ENCODE measurements around the gene BEST1.

The BEST1 gene

GRCh38 chr11:61916737-61917333, 33.3 kb upstream of the BEST1 start:
- no peak for DNase-seq

- DNase-seq: no peak
These were observed 32.6 kb upstream of the BEST1 start, which contains the start of gene RAB3IL1 for GRCh38 chr11:61917334-61918109. TSS of gene RAB3IL1 (minus strand) at chr11:61917566. CDS start at chr11:61917367, 199 bp downstream.

- DNase-seq: no peak
These were observed 31.8 kb upstream of the BEST1 start for GRCh38 chr11:61918251-61918937.

- DNase-seq: no peak
These were observed 31.0 kb upstream of the BEST1 start for GRCh38 chr11:61918938-61919704.

GRCh38 chr11:61919705-61920631, 30.2 kb upstream of the BEST1 start:
- DNase-seq: no peak

- no peak for DNase-seq
These were observed 28.7 kb upstream of the BEST1 start for GRCh38 chr11:61921446-61921845.

GRCh38 chr11:61922539-61922938, 27.6 kb upstream of the BEST1 start:
- DNase-seq: no peak

- no peak for DNase-seq
These were observed 26.7 kb upstream of the BEST1 start for GRCh38 chr11:61923166-61924063.

GRCh38 chr11:61924064-61924455, 26.1 kb upstream of the BEST1 start:
- DNase-seq: no peak

- DNase-seq: no peak
These were observed 24.4 kb upstream of the BEST1 start for GRCh38 chr11:61925736-61926135.

- DNase-seq: no peak
These were observed 23.9 kb upstream of the BEST1 start for GRCh38 chr11:61926235-61926634.

- DNase-seq: no peak
These were observed 22.6 kb upstream of the BEST1 start for GRCh38 chr11:61927501-61927900.

- DNase-seq: no peak
These were observed 21.5 kb upstream of the BEST1 start for GRCh38 chr11:61928606-61929005.

GRCh38 chr11:61930933-61931332, 19.2 kb upstream of the BEST1 start:
- DNase-seq: no peak

- no peak for DNase-seq
These were observed 14.3 kb upstream of the BEST1 start for GRCh38 chr11:61935861-61936260.

GRCh38 chr11:61940466-61940865, 9.7 kb upstream of the BEST1 start:
- DNase-seq: no peak

GRCh38 chr11:61945191-61945590, 5.0 kb upstream of the BEST1 start:
- no peak for DNase-seq

- no peak for DNase-seq
These were observed 3.3 kb upstream of the BEST1 start for GRCh38 chr11:61946894-61947293.

GRCh38 chr11:61947486-61948210, 2.5 kb upstream of the BEST1 start:
- peak; percentile 69 for DNase-seq

- DNase-seq: no peak
These were observed 1.6 kb upstream of the BEST1 start for GRCh38 chr11:61948505-61948904.

Data from NCI-H1436 (cell line).